ENCODE data around the gene DDX24. TPM values are rescaled to one million over a fixed set of nuclear protein-coding genes. Genes with fewer than 3 reads are reported as not detected.

Gene DDX24, protein sequence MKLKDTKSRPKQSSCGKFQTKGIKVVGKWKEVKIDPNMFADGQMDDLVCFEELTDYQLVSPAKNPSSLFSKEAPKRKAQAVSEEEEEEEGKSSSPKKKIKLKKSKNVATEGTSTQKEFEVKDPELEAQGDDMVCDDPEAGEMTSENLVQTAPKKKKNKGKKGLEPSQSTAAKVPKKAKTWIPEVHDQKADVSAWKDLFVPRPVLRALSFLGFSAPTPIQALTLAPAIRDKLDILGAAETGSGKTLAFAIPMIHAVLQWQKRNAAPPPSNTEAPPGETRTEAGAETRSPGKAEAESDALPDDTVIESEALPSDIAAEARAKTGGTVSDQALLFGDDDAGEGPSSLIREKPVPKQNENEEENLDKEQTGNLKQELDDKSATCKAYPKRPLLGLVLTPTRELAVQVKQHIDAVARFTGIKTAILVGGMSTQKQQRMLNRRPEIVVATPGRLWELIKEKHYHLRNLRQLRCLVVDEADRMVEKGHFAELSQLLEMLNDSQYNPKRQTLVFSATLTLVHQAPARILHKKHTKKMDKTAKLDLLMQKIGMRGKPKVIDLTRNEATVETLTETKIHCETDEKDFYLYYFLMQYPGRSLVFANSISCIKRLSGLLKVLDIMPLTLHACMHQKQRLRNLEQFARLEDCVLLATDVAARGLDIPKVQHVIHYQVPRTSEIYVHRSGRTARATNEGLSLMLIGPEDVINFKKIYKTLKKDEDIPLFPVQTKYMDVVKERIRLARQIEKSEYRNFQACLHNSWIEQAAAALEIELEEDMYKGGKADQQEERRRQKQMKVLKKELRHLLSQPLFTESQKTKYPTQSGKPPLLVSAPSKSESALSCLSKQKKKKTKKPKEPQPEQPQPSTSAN
- 100 to 1,000 TPM; 210 to 216 TPM for total RNA-seq

- peak within 1 kb of the TSS; percentile 98 for H3K27ac Mint-ChIP-seq
- H3K4me3 Mint-ChIP-seq: peak within 1 kb of the TSS; percentile 98
- H3K27me3 Mint-ChIP-seq: no peaks in the 10 kb centered on the region
- peaks cover 57% of the 10 kb centered on the region for H3K36me3 Mint-ChIP-seq (ENCODE audit: low read depth)
- ChIA-PET POLR2A (interaction anchor here (0.7 to 4.7 kb wide), 33 partner anchors 8 to 896 kb away, joined by 3 to 54 read pairs (median 5); partner anchors contain the start of genes ASB2, IFI27L2, LYSET and MOAP1), CTCF (interaction anchor here (0.8 to 2.9 kb wide), 15 partner anchors 24 to 405 kb away, joined by 3 to 30 read pairs (median 5); partner anchors contain the start of genes IFI27L2 and OTUB2)
- peaks cover 9% of the 10 kb centered on the region for H3K9me3 Mint-ChIP-seq
- peaks cover 60% of the 10 kb centered on the region for H3K4me1 Mint-ChIP-seq
- DNase-seq: peak; percentile 98
These were observed at the start of gene DDX24, which contains the start of gene IFI27L1 for GRCh38 chr14:94080621-94081385. Gene DDX24, minus strand, starts transcription at chr14:94081202. Its CDS starts 1,460 bp downstream, at chr14:94079742. Gene IFI27L1, plus strand, starts transcription at chr14:94081310. Its CDS starts 15,628 bp downstream, at chr14:94096938.

DNA sequence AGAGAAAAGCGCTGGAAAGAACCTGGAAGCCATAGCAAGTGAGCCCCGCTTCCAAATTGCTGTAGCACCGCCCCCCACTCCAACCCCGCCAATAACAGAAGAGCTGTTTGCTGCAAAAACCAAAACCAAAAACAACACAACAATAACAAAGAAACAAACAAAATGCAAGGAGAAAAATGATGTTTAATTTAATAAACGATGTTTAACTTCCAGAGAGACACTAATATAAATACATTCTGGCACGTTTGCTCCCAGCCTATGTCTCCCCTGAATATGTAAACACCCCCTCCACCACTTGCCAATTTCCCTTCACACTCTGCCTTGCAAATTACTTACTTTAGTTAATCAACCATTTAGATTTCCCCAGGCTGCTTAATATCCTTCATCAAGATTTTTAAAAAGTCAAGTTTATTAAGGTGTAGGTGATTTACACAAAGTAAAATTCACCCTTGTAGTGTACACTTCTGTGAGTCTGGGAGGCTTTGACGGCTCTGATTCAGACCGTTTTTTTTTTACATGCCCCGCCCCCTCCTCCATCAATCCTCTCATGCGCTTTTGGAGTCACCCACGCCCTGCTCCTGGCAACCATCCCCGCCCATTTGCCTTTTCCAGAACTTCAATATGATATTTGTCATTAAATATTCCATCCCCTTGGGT lies 48.9 kb upstream of the DDX24 start:
- Mint-ChIP-seq H3K36me3 (ENCODE audit: low read depth) (peaks cover 3% of the 10 kb centered on the region), H3K27ac (peak overlapping the region; percentile 82), H3K4me3 (peak overlapping the region; percentile 93), H3K4me1 (peaks cover 25% of the 10 kb centered on the region), H3K9me3 (no peaks in the 10 kb centered on the region), H3K27me3 (peaks cover 13% of the 10 kb centered on the region)
- DNase-seq: peak; percentile 43
- CTCF ChIA-PET: interaction anchor here (0.6 to 4.9 kb wide), 12 partner anchors 12 to 356 kb away, joined by 3 to 68 read pairs (median 8); partner anchors contain the start of genes DDX24 and IFI27L1
- POLR2A ChIA-PET: interaction anchor here (1.1 to 5.0 kb wide), 9 partner anchors 15 to 102 kb away, joined by 3 to 44 read pairs (median 6); partner anchors contain the start of genes DDX24, IFI27L1 and PPP4R4

GRCh38 chr14:94129111-94129757 lies 48.2 kb upstream of the DDX24 start, which contains the start of gene IFI27L2:
Gene IFI27L2, minus strand, starts transcription at chr14:94129604. Its CDS starts 40 bp downstream, at chr14:94129564.
- POLR2A ChIA-PET: interaction anchor here (0.7 to 5.0 kb wide), 11 partner anchors 14 to 190 kb away, joined by 3 to 44 read pairs (median 4); partner anchors contain the start of genes DDX24, IFI27L1 and PPP4R4
- DNase-seq: peak; percentile 81

DNA sequence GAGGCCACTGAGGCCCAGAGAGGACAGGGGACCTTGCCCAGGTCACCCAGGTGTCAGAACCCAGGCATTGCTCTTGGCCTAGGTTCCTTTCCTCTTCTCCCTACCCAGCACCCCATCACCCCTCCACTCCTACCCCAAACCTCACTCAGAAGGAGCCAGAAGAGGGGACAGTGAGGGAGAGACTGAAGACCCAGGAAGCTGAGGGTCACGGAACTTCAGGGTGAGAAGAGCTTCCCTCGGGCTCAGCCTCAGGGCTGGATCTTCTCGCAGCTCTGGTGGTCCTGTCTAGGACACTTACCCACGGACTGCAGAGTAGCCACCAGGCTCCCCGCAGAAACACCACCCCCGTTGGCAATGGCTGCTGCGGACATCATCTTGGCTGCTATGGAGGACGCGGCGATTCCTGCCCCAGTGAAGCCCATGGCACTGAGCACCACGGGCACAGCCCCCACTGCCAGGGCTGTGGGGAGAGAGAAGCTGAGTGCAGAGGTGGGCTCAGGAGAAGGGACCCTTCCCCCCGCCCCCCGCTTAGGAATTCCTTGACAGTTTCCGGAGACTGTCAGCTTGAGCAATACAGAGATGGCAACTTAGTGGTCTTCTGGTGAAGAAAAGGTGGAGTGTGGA lies 47.3 kb upstream of the DDX24 start:
- Mint-ChIP-seq H3K27me3 (peaks cover 10% of the 10 kb centered on the region), H3K4me1 (peaks cover 25% of the 10 kb centered on the region)
- POLR2A ChIA-PET: interaction anchor here (0.9 to 5.0 kb wide), 10 partner anchors 8 to 170 kb away, joined by 3 to 44 read pairs (median 4); partner anchors contain the start of genes DDX24, IFI27L1 and PPP4R4

More at GRCh38 chr14:94129111-94129757, 48.2 kb upstream of the DDX24 start, which contains the start of gene IFI27L2:
- Mint-ChIP-seq H3K4me1 (peaks cover 25% of the 10 kb centered on the region), H3K27ac (peak within 1 kb of the TSS; percentile 82), H3K36me3 (ENCODE audit: low read depth) (peaks cover 3% of the 10 kb centered on the region), H3K27me3 (peaks cover 13% of the 10 kb centered on the region), H3K9me3 (no peaks in the 10 kb centered on the region), H3K4me3 (peak within 1 kb of the TSS; percentile 93)
- CTCF ChIA-PET: interaction anchor here (0.6 to 4.9 kb wide), 12 partner anchors 7 to 357 kb away, joined by 3 to 36 read pairs (median 8); partner anchors contain the start of genes DDX24 and IFI27L1

GRCh38 chr14:94127330-94127729 lies 46.3 kb upstream of the DDX24 start:
- ChIA-PET CTCF (interaction anchor here (1.8 kb wide), 1 partner anchor 9 kb away, joined by 12 read pairs; no protein-coding TSS in a partner anchor), POLR2A (interaction anchor here (1.0 to 3.1 kb wide), 3 partner anchors 9 to 47 kb away, joined by 3 to 44 read pairs (median 4); partner anchors contain the start of genes DDX24 and IFI27L1)
- H3K4me3 Mint-ChIP-seq: no peak overlapping the region
- peaks cover 8% of the 10 kb centered on the region for H3K27me3 Mint-ChIP-seq
- no peak overlapping the region for H3K27ac Mint-ChIP-seq
- H3K4me1 Mint-ChIP-seq: peaks cover 25% of the 10 kb centered on the region
- H3K36me3 Mint-ChIP-seq (ENCODE audit: low read depth): peaks cover 3% of the 10 kb centered on the region
- no peaks in the 10 kb centered on the region for H3K9me3 Mint-ChIP-seq
- DNase-seq: no peak

More for the DNA sequence above, 47.3 kb upstream of the DDX24 start:
- Mint-ChIP-seq H3K27ac (peak overlapping the region; percentile 82), H3K9me3 (no peaks in the 10 kb centered on the region), H3K4me3 (peak overlapping the region; percentile 93), H3K36me3 (ENCODE audit: low read depth) (peaks cover 3% of the 10 kb centered on the region)
- CTCF ChIA-PET: interaction anchor here (1.2 to 4.9 kb wide), 7 partner anchors 8 to 358 kb away, joined by 5 to 36 read pairs (median 12); partner anchors contain the start of genes DDX24 and IFI27L1
- DNase-seq: no peak

- Mint-ChIP-seq H3K27me3 (peaks cover 5% of the 10 kb centered on the region), H3K27ac (no peak overlapping the region), H3K36me3 (ENCODE audit: low read depth) (peaks cover 3% of the 10 kb centered on the region), H3K9me3 (no peaks in the 10 kb centered on the region), H3K4me3 (no peak overlapping the region), H3K4me1 (peaks cover 22% of the 10 kb centered on the region)
- CTCF ChIA-PET: no interaction called here
- POLR2A ChIA-PET: no interaction called here
- DNase-seq: no peak
These were observed 45.8 kb upstream of the DDX24 start for GRCh38 chr14:94126800-94127199.

GRCh38 chr14:94126419-94126677 lies 45.3 kb upstream of the DDX24 start:
- H3K9me3 Mint-ChIP-seq: no peaks in the 10 kb centered on the region
- H3K4me1 Mint-ChIP-seq: peaks cover 22% of the 10 kb centered on the region
- H3K4me3 Mint-ChIP-seq: no peak overlapping the region
- POLR2A ChIA-PET: no interaction called here
- CTCF ChIA-PET: interaction anchor here (1.2 kb wide), 1 partner anchor 10 kb away, joined by 5 read pairs; no protein-coding TSS in a partner anchor
- peaks cover 3% of the 10 kb centered on the region for H3K36me3 Mint-ChIP-seq (ENCODE audit: low read depth)
- no peak overlapping the region for H3K27ac Mint-ChIP-seq
- no peak for DNase-seq
- peaks cover 5% of the 10 kb centered on the region for H3K27me3 Mint-ChIP-seq

DNA sequence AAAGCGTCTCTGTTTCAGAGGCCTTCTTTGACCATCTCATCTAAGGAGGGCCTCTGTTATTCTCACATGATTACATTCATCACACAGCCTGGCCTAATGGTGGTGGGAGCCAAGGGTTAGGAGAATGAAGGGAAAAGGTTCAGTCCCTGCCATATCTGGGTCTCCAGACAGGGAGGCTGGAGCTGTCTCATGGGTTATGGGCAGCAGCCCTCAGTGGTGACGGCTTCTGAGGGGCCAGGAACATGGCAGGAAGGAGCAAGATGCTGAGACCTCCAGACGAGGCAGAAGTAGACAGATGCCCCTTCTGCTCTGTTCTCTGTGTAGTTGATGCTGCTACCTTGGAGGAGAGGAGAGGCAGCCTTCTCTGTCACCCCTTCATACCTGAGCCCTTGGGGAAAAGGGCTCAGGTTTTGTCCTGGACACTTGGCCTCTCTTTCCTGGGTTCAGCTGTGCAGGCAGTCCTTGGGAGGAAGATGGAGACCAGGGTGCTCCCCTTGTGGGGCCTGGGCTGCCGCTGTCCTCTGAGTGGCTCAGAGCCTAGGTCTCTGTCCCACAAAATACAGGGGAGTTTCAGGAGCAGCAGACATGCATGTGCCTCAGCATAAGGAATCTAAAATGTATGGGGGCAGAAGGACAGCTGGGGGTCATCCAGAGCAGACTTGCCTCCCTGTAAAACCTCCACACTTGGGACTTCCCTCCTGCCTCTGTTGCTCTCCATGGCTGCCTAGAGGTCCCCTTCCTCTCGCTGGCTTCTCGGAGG lies 44.8 kb upstream of the DDX24 start:
- no peak overlapping the region for H3K27ac Mint-ChIP-seq
- H3K9me3 Mint-ChIP-seq: peaks cover under 1% of the 10 kb centered on the region
- H3K27me3 Mint-ChIP-seq: peaks cover under 1% of the 10 kb centered on the region
- H3K36me3 Mint-ChIP-seq (ENCODE audit: low read depth): peaks cover 3% of the 10 kb centered on the region
- POLR2A ChIA-PET: no interaction called here
- no peak overlapping the region for H3K4me3 Mint-ChIP-seq
- peaks cover 22% of the 10 kb centered on the region for H3K4me1 Mint-ChIP-seq
- peak; percentile 11 for DNase-seq
- CTCF ChIA-PET: interaction anchor here (1.1 to 1.2 kb wide), 2 partner anchors 11 to 54 kb away, joined by 3 to 5 read pairs; no protein-coding TSS in a partner anchor

DNA sequence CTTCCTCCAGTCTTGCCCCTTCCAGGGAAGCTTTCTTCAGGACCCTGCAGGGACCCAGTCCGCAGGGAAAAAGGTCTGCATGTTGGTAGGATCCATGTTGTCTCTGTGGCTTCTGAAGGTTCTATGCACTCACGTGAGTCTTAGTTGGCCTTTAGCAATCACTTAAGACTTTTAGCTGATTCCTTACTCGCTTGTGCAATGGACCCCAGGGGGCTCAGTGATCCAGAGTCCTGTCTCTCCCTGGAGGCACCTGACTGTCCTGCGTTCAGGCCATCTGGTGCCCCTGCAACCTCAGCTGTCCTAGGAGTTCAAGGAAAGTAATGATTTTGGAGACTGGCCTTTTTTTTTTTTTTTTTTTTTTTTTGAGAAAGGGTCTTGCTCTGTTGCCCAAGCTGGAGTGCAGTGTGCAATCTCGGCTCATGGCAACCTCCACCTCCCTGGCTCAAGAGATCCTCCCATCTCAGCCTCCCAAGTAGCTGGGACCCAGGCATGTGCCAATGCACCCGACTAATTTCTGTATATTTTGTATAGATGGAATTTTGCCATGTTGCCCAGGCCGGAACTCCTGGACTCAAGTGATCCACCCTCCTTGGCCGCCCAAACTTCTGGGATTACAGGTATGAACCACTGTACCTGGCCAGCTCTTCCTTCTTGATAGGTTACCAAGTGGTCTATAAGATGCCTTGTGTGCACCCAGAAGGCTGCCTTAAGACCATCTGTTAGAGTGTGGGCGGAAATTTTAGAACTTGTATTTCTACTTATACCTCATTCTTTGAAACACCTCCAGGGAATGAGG lies 43.8 kb upstream of the DDX24 start:
- H3K4me1 Mint-ChIP-seq: peaks cover 15% of the 10 kb centered on the region
- DNase-seq: peak; percentile 12
- H3K27me3 Mint-ChIP-seq: peaks cover 5% of the 10 kb centered on the region
- H3K27ac Mint-ChIP-seq: no peak overlapping the region
- H3K9me3 Mint-ChIP-seq: peaks cover 5% of the 10 kb centered on the region
- POLR2A ChIA-PET: no interaction called here
- H3K4me3 Mint-ChIP-seq: no peak overlapping the region
- CTCF ChIA-PET: interaction anchor here (0.7 to 1.1 kb wide), 2 partner anchors 12 to 55 kb away, joined by 3 read pairs; no protein-coding TSS in a partner anchor
- H3K36me3 Mint-ChIP-seq (ENCODE audit: low read depth): peaks cover 3% of the 10 kb centered on the region
